ES-I3 (cell line): ENCODE data around the gene PLA2G4A.

ENCODE experiments used
- H3K36me3 ChIP-seq: 2 replicates; pipeline ENCODE4 v1.6.1; 2013; ENCODE audit warnings: mild to moderate bottlenecking, low read length, control low read depth, moderate library complexity; ENCODE audit not compliant: insufficient read depth
- H3K4me1 ChIP-seq: 2 replicates; pipeline ENCODE4 v1.6.1; 2013; ENCODE audit warnings: mild to moderate bottlenecking, control low read depth, low read length; ENCODE audit not compliant: insufficient read depth
- H3K9ac ChIP-seq: 2 replicates; pipeline ENCODE4 v1.6.1; 2013; ENCODE audit warnings: low read depth, mild to moderate bottlenecking, low read length, moderate library complexity
- H3K9me3 ChIP-seq: 2 replicates; pipeline ENCODE4 v1.6.1; 2013; ENCODE audit warnings: mild to moderate bottlenecking, low read length, moderate library complexity; ENCODE audit not compliant: control insufficient read depth, insufficient read depth

PLA2G4A gene

DNA sequence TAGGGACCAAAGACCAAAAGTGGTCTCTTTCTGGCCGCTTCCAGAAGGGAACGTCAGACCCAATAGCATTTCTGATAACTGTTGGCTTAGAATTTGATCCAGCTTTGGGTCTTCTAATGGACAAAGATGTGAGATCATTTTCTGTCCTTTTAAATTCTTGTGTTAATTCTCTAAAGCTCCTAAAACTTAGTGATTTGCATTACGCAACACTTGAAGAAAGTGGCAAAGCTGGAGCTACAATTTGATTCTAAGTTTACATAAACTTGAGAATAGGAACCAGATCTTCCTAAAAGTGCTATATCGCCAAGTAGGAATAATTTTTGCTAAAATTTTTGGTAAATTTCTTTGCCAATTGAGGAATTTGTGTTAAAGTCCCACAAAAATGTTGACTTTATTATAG is 21.6 kb upstream of the PLA2G4A start:
- Histone ChIP-seq H3K4me1 (no peaks in the 10 kb centered on the region), H3K9me3 (no peaks in the 10 kb centered on the region), H3K9ac (no peak overlapping the region), H3K36me3 (no peaks in the 10 kb centered on the region)

GRCh38 chr1:186811892-186812291 is 16.9 kb upstream of the PLA2G4A start:
- Histone ChIP-seq H3K9me3 (no peaks in the 10 kb centered on the region), H3K9ac (no peak overlapping the region), H3K4me1 (no peaks in the 10 kb centered on the region), H3K36me3 (no peaks in the 10 kb centered on the region)

GRCh38 chr1:186812570-186812969 is 16.2 kb upstream of the PLA2G4A start:
- no peaks in the 10 kb centered on the region for H3K9me3 ChIP-seq
- no peak overlapping the region for H3K9ac ChIP-seq

GRCh38 chr1:186813420-186813819 is 15.3 kb upstream of the PLA2G4A start:
- H3K9ac ChIP-seq = no peak overlapping the region
- H3K9me3 ChIP-seq = no peaks in the 10 kb centered on the region
- H3K4me1 ChIP-seq = no peaks in the 10 kb centered on the region
- H3K36me3 ChIP-seq = no peaks in the 10 kb centered on the region

More at GRCh38 chr1:186812570-186812969, 16.2 kb upstream of the PLA2G4A start:
- Histone ChIP-seq H3K36me3 (no peaks in the 10 kb centered on the region), H3K4me1 (no peaks in the 10 kb centered on the region)

DNA sequence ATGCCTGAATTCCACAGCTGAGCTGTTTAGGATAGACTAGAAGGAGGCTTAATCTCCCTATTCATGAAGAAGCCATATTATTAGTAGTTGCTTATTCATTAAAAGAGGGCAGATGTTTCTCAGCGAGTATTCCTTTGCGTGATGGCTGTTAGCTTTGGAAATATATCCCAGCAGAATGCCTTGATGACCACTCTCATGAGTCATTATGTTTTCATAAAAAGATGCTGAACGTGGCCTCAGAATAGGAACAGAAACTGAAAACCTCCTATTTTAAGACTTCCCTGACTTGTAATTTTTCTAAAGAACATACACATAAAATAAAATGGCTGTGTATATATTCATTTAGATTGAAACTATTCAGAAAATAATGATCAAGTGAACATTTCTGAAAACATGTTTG is 9.6 kb upstream of the PLA2G4A start:
- Histone ChIP-seq H3K36me3 (no peaks in the 10 kb centered on the region), H3K4me1 (no peaks in the 10 kb centered on the region), H3K9ac (no peak overlapping the region), H3K9me3 (no peaks in the 10 kb centered on the region)

GRCh38 chr1:186819563-186819962 is 9.2 kb upstream of the PLA2G4A start:
- no peaks in the 10 kb centered on the region for H3K36me3 ChIP-seq
- H3K4me1 ChIP-seq = no peaks in the 10 kb centered on the region
- no peaks in the 10 kb centered on the region for H3K9me3 ChIP-seq
- H3K9ac ChIP-seq = no peak overlapping the region

DNA sequence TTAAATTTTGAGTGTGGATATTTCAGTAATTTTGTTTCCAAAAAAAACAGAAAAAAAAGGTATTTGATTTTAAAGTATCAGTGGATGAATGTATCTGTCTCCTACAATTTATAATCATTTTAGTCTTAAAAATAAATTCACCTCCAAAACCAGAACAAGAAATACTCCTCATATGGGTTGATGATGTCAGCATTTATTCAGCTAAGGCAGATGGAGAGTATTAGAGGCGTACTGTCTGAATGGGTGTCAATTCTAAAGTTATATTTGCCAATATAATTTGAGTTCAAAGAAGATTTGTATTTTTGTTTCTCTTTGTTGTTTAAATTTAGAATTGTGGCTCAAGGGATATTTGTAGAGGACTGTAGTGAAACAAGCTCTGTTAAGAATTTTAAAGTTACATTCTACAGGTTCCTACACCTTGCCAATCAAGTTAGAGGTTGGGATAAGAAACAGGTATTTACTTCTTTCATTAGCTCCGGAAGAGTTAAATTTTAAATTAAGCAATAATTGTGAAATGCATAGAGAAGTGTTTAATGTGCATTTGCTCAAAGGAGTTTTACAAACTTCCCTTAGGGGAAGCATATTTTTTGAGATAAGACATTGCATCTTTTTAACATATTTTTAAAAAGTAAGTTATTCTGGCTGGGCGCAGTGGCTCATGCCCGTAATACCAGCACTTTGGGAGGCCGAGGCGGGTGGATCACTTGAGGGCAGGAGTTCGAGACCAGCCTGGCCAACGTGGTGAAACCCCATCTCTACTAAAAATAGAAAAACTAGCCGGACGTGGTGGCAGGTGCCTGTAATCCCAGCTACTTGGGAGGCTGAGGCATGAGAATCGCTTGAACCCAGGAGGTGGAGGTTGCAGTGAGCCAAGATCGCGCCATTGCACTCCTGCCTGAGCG is 1.2 kb downstream of the PLA2G4A start:
- H3K9me3 ChIP-seq = no peaks in the 10 kb centered on the region
- no peaks in the 10 kb centered on the region for H3K4me1 ChIP-seq
- H3K36me3 ChIP-seq = no peaks in the 10 kb centered on the region
- H3K9ac ChIP-seq = 0 out of 2 replicates have a peak overlapping the region, but pooled peaks have one; percentile 58

DNA sequence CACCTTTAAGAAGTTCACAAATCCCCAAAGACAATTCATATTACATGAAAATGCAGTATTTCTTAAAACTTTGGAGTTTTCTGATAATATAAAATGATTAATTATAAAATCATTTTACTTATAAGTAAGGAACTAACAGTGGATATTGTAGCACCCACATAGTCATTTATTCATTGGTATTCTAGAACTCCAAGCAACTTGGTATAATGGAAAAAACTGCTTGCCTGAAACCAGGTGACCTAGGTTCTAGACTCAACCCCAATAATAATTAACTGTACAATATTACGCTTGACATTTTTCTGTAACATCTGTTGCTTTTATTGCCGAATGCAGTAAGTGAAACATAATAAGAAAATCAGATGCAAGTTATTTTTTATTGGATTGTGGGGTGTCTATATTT is 2.4 kb downstream of the PLA2G4A start:
- H3K4me1 ChIP-seq = no peaks in the 10 kb centered on the region
- no peaks in the 10 kb centered on the region for H3K36me3 ChIP-seq
- no peak overlapping the region for H3K9ac ChIP-seq
- H3K9me3 ChIP-seq = no peaks in the 10 kb centered on the region

DNA sequence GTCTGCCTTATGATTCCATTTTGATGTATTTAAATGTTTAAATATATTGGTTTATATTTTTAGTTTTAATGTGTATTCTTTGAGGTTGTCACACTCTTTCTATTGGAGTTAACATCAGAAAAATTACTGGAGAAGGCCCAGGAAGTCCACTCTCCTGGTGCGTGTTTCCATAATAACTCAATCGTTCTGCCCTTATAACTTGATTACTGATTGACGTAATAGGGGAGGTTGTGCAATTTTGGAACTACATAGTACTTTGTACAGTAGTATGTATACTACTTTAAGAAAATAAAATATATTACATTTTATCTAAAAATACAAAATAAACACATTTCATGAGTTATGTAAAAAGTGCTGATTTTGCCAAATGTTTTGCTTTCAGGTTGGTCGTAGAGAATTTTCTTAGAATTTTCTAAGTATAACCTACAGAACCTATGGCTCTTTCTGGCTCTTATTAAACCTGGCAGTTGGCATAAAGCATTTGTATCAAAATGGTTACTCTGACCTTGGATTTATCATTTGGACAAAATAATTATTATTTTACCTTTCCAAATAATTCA is 5.7 kb downstream of the PLA2G4A start:
- no peak overlapping the region for H3K9ac ChIP-seq
- H3K36me3 ChIP-seq = no peaks in the 10 kb centered on the region
- H3K9me3 ChIP-seq = no peaks in the 10 kb centered on the region
- no peaks in the 10 kb centered on the region for H3K4me1 ChIP-seq

GRCh38 chr1:186835448-186835847 is 6.7 kb downstream of the PLA2G4A start:
- Histone ChIP-seq H3K4me1 (no peaks in the 10 kb centered on the region), H3K9ac (no peak overlapping the region), H3K36me3 (no peaks in the 10 kb centered on the region), H3K9me3 (no peaks in the 10 kb centered on the region)

DNA sequence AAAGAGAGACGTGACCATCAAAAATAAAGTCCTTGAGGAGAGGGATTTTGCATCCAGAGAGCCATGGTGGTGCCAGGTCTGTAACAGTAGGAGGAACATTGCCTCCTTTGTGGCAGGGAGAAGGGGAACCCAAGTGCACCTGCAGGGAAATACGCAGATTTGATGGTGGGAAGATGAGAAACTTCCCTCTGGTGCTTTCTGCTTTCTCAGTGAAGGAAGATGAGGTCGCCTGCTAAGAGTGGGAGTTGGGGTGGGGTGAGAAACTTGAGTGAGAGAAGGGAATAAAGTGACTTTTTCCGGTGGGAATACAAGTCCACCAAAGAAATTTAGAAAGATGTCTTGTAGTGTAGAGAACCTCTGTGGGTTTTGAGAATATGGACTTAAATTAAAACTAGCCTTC is 9.1 kb downstream of the PLA2G4A start:
- no peaks in the 10 kb centered on the region for H3K4me1 ChIP-seq
- H3K9me3 ChIP-seq = no peaks in the 10 kb centered on the region
- no peak overlapping the region for H3K9ac ChIP-seq
- H3K36me3 ChIP-seq = no peaks in the 10 kb centered on the region

DNA sequence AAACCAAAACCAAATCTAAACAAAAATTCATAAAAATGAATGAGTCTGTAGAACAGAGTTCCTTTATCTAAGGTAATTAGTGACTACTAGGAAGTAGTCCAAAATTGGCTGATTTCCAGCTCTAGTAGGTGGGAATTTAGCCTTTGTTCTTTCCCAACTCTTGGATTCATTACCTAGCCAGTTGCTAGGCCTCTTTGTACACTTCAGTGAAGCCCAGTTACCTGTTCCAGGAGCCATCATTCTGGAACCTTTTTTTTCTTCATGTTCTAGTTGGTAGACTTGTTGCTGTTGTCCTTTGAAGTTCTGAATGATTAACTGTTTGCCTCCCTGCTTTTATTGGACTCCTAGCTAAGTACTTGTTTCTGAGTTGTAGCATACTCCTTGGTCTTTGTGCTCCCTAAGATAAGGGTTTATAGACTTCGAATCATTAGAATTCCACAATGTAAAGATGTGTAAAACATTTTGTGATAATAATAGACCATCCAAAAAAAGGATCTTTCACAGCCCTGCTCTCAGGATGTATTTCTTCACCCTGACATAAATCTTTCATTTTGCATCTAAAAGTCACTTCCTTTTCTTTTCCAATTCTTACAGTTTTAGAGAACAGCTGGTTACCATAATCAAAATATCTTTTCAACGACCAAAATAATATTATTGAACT is 9.8 kb downstream of the PLA2G4A start:
- Histone ChIP-seq H3K4me1 (no peaks in the 10 kb centered on the region), H3K9me3 (no peaks in the 10 kb centered on the region), H3K9ac (no peak overlapping the region), H3K36me3 (no peaks in the 10 kb centered on the region)

- Histone ChIP-seq H3K36me3 (no peaks in the 10 kb centered on the region), H3K4me1 (no peaks in the 10 kb centered on the region), H3K9me3 (no peaks in the 10 kb centered on the region), H3K9ac (no peak overlapping the region)
These were observed 10.3 kb downstream of the PLA2G4A start for GRCh38 chr1:186839041-186839400.

- no peak overlapping the region for H3K9ac ChIP-seq
- no peaks in the 10 kb centered on the region for H3K36me3 ChIP-seq
- H3K9me3 ChIP-seq = no peaks in the 10 kb centered on the region
- H3K4me1 ChIP-seq = no peaks in the 10 kb centered on the region
These were observed 12.8 kb downstream of the PLA2G4A start for GRCh38 chr1:186841599-186841998.

GRCh38 chr1:186842547-186842946 is 13.8 kb downstream of the PLA2G4A start:
- Histone ChIP-seq H3K9ac (no peak overlapping the region), H3K9me3 (no peaks in the 10 kb centered on the region), H3K4me1 (no peaks in the 10 kb centered on the region), H3K36me3 (no peaks in the 10 kb centered on the region)
